OCI-LY1 (cell line): ENCODE results near the gene NGF.

ENCODE experiments used
- H2AFZ ChIP-seq: fragments of 200-600 bp; sonication (generic), shearing (Covaris generic); 2 replicates; pipeline ENCODE4 v1.6.0; 2014; ENCODE audit warnings: antibody characterized with exemption, mild to moderate bottlenecking, low read length
- H3F3A ChIP-seq: fragments of 200-600 bp; sonication (generic), shearing (Covaris generic); 2 replicates; pipeline ENCODE4 v1.6.0; 2014; ENCODE audit warnings: mild to moderate bottlenecking, antibody characterized with exemption, low read length, moderate library complexity; ENCODE audit not compliant: insufficient read depth
- H3K27ac ChIP-seq: fragments of 200-600 bp; sonication (generic); 2 replicates; pipeline ENCODE4 v1.5.1; 2014; ENCODE audit warnings: low read length, mixed run types, mild to moderate bottlenecking, low read depth; ENCODE audit not compliant: poor library complexity, severe bottlenecking
- H3K27me3 ChIP-seq: fragments of 200-600 bp; sonication (generic); 2 replicates; pipeline ENCODE4 v1.6.0; 2014; ENCODE audit warnings: antibody characterized with exemption, mild to moderate bottlenecking, low read length, moderate library complexity; ENCODE audit not compliant: insufficient read depth
- H3K36me3 ChIP-seq: fragments of 200-600 bp; sonication (generic); 2 replicates; pipeline ENCODE4 v1.6.1; 2014; ENCODE audit warnings: mild to moderate bottlenecking, antibody characterized with exemption, low read length, moderate library complexity, mixed read lengths; ENCODE audit not compliant: insufficient read depth
- H3K4me1 ChIP-seq: fragments of 200-600 bp; sonication (generic); 2 replicates; pipeline ENCODE4 v1.5.1; 2014; ENCODE audit warnings: mild to moderate bottlenecking, low read length, moderate library complexity; ENCODE audit not compliant: insufficient read depth, severe bottlenecking
- H3K4me2 ChIP-seq: fragments of 200-600 bp; sonication (generic), shearing (Covaris generic); 2 replicates; pipeline ENCODE4 v1.6.1; 2014; ENCODE audit warnings: low read length
- H3K4me3 ChIP-seq: fragments of 200-600 bp; sonication (generic); 2 replicates; pipeline ENCODE4 v1.5.1; 2014; ENCODE audit warnings: low read length, low read depth, mild to moderate bottlenecking, mixed read lengths; ENCODE audit not compliant: poor library complexity, severe bottlenecking
- H3K79me2 ChIP-seq: fragments of 200-600 bp; shearing (Covaris generic); 2 replicates; pipeline ENCODE4 v1.6.1; 2016; ENCODE audit warnings: mixed run types, low read length, mixed read lengths; ENCODE audit not compliant: insufficient read depth
- H3K9ac ChIP-seq: fragments of 200-600 bp; sonication (generic), shearing (Covaris generic); 2 replicates; pipeline ENCODE4 v1.6.1; 2014; ENCODE audit warnings: mild to moderate bottlenecking, low read length, mixed read lengths
- H3K9me2 ChIP-seq: fragments of 200-600 bp; sonication (generic), shearing (Covaris generic); 2 replicates; pipeline ENCODE4 v1.6.1; 2014; ENCODE audit warnings: low read depth, mild to moderate bottlenecking, low read length, mixed read lengths
- H3K9me3 ChIP-seq: fragments of 200-600 bp; shearing (Covaris generic); 2 replicates; pipeline ENCODE4 v1.6.1; 2014; ENCODE audit warnings: low read length, mixed read lengths
- H4K20me1 ChIP-seq: fragments of 200-600 bp; sonication (generic), shearing (Covaris generic); 2 replicates; pipeline ENCODE4 v1.6.0; 2016; ENCODE audit warnings: mild to moderate bottlenecking, low read length; ENCODE audit not compliant: insufficient read depth
- CTCF ChIP-seq: fragments of 200-600 bp; sonication (generic), shearing (Covaris generic); IDR thresholded peaks from 2 replicates; pipeline ENCODE4 v1.5.1; 2017; ENCODE audit warnings: mild to moderate bottlenecking, antibody characterized with exemption, low read length, moderate library complexity, mixed read lengths
- EZH2 ChIP-seq: fragments of 200-600 bp; sonication (generic), shearing (Covaris generic); IDR thresholded peaks from 2 replicates; pipeline ENCODE4 v1.8.0; 2017; ENCODE audit warnings: borderline replicate concordance, mixed run types, mild to moderate bottlenecking, antibody characterized with exemption, low read length, moderate library complexity, mixed read lengths

NGF gene

GRCh38 chr1:115239426-115239825 lies 98.6 kb downstream of the NGF start:
- no peak overlapping the region for H3K9ac ChIP-seq
- no peaks in the 10 kb centered on the region for H3K36me3 ChIP-seq
- TF ChIP-seq CTCF (no peak), EZH2 (no peak)
- no peaks in the 10 kb centered on the region for H3K9me3 ChIP-seq
- no peaks in the 10 kb centered on the region for H3K4me1 ChIP-seq
- H3K27ac ChIP-seq = no peak overlapping the region
- H3F3A ChIP-seq = no peaks in the 10 kb centered on the region
- no peaks in the 10 kb centered on the region for H4K20me1 ChIP-seq
- no peak overlapping the region for H2AFZ ChIP-seq
- no peaks in the 10 kb centered on the region for H3K27me3 ChIP-seq
- no peaks in the 10 kb centered on the region for H3K9me2 ChIP-seq
- H3K79me2 ChIP-seq = no peaks in the 10 kb centered on the region
- H3K4me3 ChIP-seq = no peak overlapping the region
- H3K4me2 ChIP-seq = no peak overlapping the region

GRCh38 chr1:115239148-115239422 lies 99.0 kb downstream of the NGF start:
- Histone ChIP-seq H4K20me1 (no peaks in the 10 kb centered on the region), H3K4me1 (no peaks in the 10 kb centered on the region), H3K27ac (no peak overlapping the region), H3F3A (no peaks in the 10 kb centered on the region), H3K9me3 (no peaks in the 10 kb centered on the region), H2AFZ (no peak overlapping the region), H3K4me2 (no peak overlapping the region), H3K9ac (no peak overlapping the region), H3K27me3 (no peaks in the 10 kb centered on the region), H3K79me2 (no peaks in the 10 kb centered on the region), H3K9me2 (no peaks in the 10 kb centered on the region), H3K4me3 (no peak overlapping the region), H3K36me3 (no peaks in the 10 kb centered on the region)
- TF ChIP-seq CTCF (no peak), EZH2 (no peak)

- Histone ChIP-seq H3K9me2 (no peaks in the 10 kb centered on the region), H3K4me3 (no peak overlapping the region), H3F3A (no peaks in the 10 kb centered on the region), H3K79me2 (no peaks in the 10 kb centered on the region), H3K9me3 (no peaks in the 10 kb centered on the region), H3K36me3 (no peaks in the 10 kb centered on the region), H3K9ac (no peak overlapping the region), H4K20me1 (no peaks in the 10 kb centered on the region), H3K27me3 (no peaks in the 10 kb centered on the region), H3K4me2 (no peak overlapping the region), H3K27ac (no peak overlapping the region), H2AFZ (no peak overlapping the region), H3K4me1 (no peaks in the 10 kb centered on the region)
- TF ChIP-seq EZH2 (no peak), CTCF (no peak)
These were observed 99.5 kb downstream of the NGF start for GRCh38 chr1:115238336-115239147.
